Measurements from ENCODE around the gene CHD9NB.

DNA sequence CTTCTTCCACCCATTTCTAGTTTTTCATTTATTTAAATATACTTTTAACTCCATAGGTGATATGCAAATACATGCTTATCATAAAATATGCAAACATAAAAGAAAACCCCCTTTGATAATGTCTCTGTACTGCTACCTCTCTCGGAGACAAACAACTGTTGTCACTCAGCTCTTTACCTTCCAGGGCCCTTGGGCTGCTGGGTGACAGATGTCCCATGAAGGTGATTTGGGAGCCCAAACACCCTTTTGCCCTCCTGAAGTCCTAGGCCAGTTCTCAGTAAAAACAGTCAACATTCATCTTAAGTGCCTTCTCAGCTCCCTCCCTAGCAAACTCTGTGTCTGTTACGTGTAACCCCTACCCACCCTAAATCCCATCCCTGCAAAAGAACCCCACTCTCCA is 39.6 kb upstream of the CHD9NB start:
- TF ChIP-seq, protein P1, sequence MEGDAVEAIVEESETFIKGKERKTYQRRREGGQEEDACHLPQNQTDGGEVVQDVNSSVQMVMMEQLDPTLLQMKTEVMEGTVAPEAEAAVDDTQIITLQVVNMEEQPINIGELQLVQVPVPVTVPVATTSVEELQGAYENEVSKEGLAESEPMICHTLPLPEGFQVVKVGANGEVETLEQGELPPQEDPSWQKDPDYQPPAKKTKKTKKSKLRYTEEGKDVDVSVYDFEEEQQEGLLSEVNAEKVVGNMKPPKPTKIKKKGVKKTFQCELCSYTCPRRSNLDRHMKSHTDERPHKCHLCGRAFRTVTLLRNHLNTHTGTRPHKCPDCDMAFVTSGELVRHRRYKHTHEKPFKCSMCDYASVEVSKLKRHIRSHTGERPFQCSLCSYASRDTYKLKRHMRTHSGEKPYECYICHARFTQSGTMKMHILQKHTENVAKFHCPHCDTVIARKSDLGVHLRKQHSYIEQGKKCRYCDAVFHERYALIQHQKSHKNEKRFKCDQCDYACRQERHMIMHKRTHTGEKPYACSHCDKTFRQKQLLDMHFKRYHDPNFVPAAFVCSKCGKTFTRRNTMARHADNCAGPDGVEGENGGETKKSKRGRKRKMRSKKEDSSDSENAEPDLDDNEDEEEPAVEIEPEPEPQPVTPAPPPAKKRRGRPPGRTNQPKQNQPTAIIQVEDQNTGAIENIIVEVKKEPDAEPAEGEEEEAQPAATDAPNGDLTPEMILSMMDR (IDR thresholded peaks at IDR 0.05), result no peak
- TF ChIP-seq FOXM1 (IDR thresholded peaks at IDR 0.05; ENCODE audit: low read depth), result no peak
- TF ChIP-seq NFIC (IDR thresholded peaks at IDR 0.05; ENCODE audit: borderline replicate concordance), result no peak
- TF ChIP-seq TEAD4 (IDR thresholded peaks at IDR 0.05; ENCODE audit: borderline replicate concordance, insufficient read depth), result no peak
